Gastrocnemius medialis (tissue), 4 donors: ENCODE results near the gene MALRD1.

Source experiments
- CTCF ChIP-seq, 5 experiments: fragments of 450-650 bp in 3 of 5; fragments of 200-600 bp in 2 of 5; sonication (generic) in 2 of 5; IDR thresholded peaks in 4 of 5; conservative IDR thresholded peaks in 1 of 5; 1 replicate in 4 of 5; 2 replicates in 1 of 5; pipeline ENCODE4 v1.5.1; 2016 to 2019; ENCODE audit warnings: antibody characterized with exemption in 5 of 5, mild to moderate bottlenecking in 3 of 5, moderate library complexity in 3 of 5
- POLR2A ChIP-seq, 2 donors: fragments of 450-650 bp; IDR thresholded peaks; one replicate each; pipeline ENCODE4 v1.6.1; 2017; ENCODE audit warnings: antibody characterized with exemption in 2 of 2, mild to moderate bottlenecking in 2 of 2, moderate library complexity in 2 of 2

- TF ChIP-seq POLR2A (IDR thresholded peaks at IDR 0.05): no peak
- TF ChIP-seq CTCF (IDR thresholded peaks at IDR 0.05 in 4 of 5, conservative IDR thresholded peaks at IDR 0.05 in 1 of 5): no peak
Measured at GRCh38 chr10:19316204-19316870, 267.7 kb downstream of the MALRD1 start.
